Measurements from ENCODE around the gene ASCL1.

Gene ASCL1

DNA sequence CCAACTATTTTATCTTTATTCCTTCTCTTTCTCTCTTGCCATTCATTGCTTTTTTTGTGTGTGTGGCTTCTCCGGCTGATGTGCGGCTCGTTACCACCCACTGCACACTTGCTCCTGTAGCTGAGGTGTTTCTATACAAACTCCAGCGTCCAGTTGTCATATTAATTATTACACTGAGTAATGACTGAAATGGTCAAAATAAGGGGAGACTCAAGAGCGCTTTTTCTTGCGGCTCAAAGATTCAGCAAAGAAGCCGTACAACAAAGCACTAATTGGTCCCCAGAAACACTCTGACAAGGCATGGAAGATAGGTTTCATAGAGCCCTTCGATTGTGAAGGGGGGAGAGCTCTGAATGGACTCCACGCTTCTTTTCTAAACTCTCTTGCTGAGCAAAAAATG, 5.6 kb upstream of the ASCL1 start:
- no peak for DNase-seq (ENCODE audit: low spot score)

DNA sequence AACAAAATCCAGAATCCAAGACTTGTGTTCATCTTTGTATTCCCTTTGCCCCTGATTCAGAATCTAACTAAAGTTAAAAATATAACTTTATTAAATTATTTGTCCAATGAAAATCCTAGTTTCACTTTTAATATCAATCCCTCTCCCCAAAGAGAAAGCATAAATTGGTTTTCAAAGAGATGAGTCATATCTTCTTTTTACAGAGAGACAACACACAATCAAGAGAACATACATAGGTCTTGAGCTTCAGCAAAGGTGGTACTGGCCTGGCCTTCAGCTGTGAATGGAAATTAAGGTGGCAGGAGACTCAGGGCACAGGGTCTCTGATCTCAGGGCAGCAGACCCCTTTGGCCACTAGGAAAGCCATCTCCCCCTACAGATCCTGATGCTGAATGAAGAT, 4.3 kb upstream of the ASCL1 start:
- DNase-seq (ENCODE audit: low spot score), result no peak

DNA sequence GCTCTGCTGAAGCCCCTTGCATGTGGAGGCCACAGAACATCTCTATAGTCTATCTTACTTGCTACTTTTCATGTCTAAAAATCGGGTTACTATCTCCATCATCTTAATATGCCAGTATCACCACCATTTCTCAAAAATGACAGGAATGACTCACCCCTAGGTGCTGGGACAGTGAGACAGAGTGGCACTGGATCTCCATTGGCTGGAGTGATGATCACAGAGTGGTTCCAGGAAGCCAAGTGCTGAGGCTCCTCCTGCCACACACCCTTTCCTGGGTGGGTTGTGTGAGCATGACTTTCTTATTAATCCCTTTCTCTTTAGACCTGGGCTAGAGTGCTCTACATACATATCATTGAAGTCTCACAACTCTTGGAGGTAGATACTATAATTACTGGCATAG, 3.3 kb upstream of the ASCL1 start:
- DNase-seq (ENCODE audit: low spot score), result no peak

GRCh38 chr12:102955926-102956737, 1.3 kb upstream of the ASCL1 start:
- DNase-seq (ENCODE audit: low spot score), result peak; percentile 42

DNA sequence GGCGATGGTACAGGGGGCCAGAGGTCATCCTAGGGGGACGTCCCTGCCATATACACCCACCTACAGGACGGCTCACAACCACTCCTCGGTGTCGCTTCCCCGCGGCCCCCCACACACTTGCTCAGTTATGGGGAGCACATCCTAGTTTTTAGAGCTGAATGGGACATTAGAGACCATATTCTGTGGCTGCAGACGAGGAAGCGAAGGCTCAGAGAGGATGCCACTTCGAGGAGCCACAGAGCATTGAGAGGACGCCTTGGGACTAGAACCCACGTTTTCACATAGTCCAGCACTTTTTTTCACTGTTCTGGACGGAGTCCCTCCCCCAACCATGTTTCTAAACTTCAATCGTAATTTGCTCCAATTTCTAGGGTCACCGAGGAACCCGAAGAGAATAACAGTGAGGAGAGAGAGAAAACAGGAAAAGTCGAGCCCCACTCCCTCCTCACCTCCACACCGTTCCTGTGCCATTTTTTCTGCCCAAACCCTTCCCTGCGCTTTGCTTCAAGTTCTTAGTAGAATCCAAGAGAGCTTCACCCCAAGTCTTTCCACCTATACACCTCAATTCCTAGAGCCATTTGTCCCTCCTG, 641 bp upstream of the ASCL1 start:
- no peak for DNase-seq (ENCODE audit: low spot score)

DNA sequence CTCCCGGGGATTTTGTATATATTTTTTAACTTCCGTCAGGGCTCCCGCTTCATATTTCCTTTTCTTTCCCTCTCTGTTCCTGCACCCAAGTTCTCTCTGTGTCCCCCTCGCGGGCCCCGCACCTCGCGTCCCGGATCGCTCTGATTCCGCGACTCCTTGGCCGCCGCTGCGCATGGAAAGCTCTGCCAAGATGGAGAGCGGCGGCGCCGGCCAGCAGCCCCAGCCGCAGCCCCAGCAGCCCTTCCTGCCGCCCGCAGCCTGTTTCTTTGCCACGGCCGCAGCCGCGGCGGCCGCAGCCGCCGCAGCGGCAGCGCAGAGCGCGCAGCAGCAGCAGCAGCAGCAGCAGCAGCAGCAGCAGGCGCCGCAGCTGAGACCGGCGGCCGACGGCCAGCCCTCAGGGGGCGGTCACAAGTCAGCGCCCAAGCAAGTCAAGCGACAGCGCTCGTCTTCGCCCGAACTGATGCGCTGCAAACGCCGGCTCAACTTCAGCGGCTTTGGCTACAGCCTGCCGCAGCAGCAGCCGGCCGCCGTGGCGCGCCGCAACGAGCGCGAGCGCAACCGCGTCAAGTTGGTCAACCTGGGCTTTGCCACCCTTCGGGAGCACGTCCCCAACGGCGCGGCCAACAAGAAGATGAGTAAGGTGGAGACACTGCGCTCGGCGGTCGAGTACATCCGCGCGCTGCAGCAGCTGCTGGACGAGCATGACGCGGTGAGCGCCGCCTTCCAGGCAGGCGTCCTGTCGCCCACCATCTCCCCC, 777 bp downstream of the ASCL1 start:
- DNase-seq (ENCODE audit: low spot score), result peak; percentile 57

GRCh38 chr12:102958830-102959176, 1.3 kb downstream of the ASCL1 start:
- no peak for DNase-seq (ENCODE audit: low spot score)

- no peak for DNase-seq (ENCODE audit: low spot score)
Measured at GRCh38 chr12:102959391-102959790, 1.9 kb downstream of the ASCL1 start.

DNA sequence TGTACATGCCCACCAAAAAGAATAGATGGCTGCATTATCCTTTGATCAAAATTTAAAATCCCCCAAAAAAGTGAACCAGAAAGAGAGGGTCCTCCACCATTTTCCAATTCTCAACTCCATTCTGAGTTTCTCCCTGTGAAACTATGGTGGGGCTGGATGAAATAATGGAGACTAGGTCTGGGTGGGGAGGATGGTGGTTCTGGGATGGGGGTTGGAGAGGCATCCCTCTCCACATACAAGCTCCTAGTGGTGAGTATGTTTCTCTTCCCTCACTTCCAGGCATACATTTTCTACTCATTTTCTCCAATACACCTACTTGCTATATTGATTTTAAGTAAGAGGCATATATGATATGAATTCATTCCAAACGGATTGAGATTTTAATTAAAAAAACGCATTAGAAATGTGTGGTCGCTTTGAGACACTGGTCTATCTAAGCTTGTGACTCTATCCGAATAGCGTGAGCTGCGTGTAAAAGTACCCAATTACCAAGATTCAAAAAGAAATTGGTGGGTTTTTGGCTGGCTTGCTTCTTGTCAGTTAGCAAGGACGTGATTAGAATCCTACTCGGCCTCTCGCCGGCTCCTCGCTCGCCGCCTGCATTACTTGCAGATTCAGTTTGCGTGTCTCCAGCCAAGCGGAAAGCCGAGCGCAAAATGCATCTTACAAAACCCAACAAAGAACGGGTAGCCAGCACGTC, 3.4 kb downstream of the ASCL1 start:
- DNase-seq (ENCODE audit: low spot score), result no peak

DNA sequence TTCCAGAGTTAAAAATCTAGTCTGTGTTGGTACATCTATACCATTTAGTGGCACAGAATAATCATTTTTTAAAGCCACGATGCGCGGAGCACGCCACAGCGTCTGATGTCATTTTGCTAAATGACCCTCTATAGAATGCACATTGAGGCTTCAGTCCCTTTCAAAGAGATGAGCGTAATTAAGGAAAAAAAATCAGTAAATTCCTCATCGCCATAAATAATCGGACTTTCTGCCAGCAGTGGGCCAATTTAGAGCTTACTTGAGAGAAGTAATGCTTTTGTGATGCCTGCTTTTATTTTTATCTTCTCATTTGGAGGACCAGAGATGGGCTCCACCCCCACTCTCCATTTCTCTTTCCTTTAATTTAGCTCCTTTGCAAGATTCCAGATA, 4.0 kb downstream of the ASCL1 start:
- no peak for DNase-seq (ENCODE audit: low spot score)

GRCh38 chr12:102962532-102962931, 5.1 kb downstream of the ASCL1 start:
- no peak for DNase-seq (ENCODE audit: low spot score)

- no peak for DNase-seq (ENCODE audit: low spot score)
Measured at GRCh38 chr12:102962986-102963385, 5.5 kb downstream of the ASCL1 start.

GRCh38 chr12:102963796-102964195, 6.3 kb downstream of the ASCL1 start:
- DNase-seq (ENCODE audit: low spot score), result no peak

GRCh38 chr12:102964872-102965271, 7.4 kb downstream of the ASCL1 start:
- DNase-seq (ENCODE audit: low spot score), result no peak

GRCh38 chr12:102965281-102966155, 8.0 kb downstream of the ASCL1 start:
- no peak for DNase-seq (ENCODE audit: low spot score)

GRCh38 chr12:102966200-102966863, 8.9 kb downstream of the ASCL1 start:
- no peak for DNase-seq (ENCODE audit: low spot score)

- no peak for DNase-seq (ENCODE audit: low spot score)
Measured at GRCh38 chr12:102970780-102971179, 13.3 kb downstream of the ASCL1 start.

- DNase-seq (ENCODE audit: low spot score), result no peak
Measured at GRCh38 chr12:102971227-102971626, 13.8 kb downstream of the ASCL1 start.

GRCh38 chr12:102973583-102973982, 16.1 kb downstream of the ASCL1 start:
- DNase-seq (ENCODE audit: low spot score), result no peak

DNA sequence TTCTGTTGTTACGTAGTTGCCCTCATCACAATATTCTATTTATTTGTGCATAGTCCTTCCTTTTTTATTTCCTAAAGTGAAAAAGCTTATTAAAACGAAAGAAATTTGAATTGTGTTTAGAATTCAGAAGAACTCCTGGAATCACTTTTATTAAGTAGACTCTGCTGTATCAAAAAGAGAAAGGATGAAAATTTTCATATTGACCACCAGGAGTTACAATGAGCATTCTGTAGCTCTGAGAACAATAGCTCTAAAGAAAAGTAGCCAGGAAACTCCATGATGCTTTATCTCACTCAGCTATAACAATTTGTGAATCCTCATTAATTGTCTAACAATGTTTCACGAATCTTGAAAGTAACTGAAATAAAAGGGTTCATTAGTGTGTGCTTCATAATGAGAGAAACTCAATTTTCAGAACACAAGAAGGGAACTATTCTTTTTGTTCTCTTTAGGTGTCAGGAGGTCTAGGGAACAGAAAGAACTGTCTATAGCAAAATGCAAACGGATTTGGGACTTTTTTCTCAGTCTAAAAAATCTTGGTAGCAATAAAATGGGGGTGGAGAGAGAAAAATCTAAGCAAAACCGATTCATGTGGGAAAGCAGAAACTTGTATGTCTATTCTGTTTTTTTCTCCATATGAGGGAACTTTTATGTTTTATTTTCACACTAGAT, 19.3 kb downstream of the ASCL1 start:
- DNase-seq (ENCODE audit: low spot score), result no peak

All from AG20443 (cell line).